ENCODE data around the gene MCF2L. TPM values are rescaled to one million over a fixed set of nuclear protein-coding genes. Genes with fewer than 3 reads are reported as not detected.

The MCF2L gene, protein sequence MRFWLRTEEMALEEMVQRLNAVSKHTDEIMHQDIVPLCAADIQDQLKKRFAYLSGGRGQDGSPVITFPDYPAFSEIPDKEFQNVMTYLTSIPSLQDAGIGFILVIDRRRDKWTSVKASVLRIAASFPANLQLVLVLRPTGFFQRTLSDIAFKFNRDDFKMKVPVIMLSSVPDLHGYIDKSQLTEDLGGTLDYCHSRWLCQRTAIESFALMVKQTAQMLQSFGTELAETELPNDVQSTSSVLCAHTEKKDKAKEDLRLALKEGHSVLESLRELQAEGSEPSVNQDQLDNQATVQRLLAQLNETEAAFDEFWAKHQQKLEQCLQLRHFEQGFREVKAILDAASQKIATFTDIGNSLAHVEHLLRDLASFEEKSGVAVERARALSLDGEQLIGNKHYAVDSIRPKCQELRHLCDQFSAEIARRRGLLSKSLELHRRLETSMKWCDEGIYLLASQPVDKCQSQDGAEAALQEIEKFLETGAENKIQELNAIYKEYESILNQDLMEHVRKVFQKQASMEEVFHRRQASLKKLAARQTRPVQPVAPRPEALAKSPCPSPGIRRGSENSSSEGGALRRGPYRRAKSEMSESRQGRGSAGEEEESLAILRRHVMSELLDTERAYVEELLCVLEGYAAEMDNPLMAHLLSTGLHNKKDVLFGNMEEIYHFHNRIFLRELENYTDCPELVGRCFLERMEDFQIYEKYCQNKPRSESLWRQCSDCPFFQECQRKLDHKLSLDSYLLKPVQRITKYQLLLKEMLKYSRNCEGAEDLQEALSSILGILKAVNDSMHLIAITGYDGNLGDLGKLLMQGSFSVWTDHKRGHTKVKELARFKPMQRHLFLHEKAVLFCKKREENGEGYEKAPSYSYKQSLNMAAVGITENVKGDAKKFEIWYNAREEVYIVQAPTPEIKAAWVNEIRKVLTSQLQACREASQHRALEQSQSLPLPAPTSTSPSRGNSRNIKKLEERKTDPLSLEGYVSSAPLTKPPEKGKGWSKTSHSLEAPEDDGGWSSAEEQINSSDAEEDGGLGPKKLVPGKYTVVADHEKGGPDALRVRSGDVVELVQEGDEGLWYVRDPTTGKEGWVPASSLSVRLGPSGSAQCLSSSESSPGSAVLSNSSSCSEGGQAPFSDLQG
- 1.1 TPM for polyA plus RNA-seq (2012; ENCODE audit: missing spikeins)

DNA sequence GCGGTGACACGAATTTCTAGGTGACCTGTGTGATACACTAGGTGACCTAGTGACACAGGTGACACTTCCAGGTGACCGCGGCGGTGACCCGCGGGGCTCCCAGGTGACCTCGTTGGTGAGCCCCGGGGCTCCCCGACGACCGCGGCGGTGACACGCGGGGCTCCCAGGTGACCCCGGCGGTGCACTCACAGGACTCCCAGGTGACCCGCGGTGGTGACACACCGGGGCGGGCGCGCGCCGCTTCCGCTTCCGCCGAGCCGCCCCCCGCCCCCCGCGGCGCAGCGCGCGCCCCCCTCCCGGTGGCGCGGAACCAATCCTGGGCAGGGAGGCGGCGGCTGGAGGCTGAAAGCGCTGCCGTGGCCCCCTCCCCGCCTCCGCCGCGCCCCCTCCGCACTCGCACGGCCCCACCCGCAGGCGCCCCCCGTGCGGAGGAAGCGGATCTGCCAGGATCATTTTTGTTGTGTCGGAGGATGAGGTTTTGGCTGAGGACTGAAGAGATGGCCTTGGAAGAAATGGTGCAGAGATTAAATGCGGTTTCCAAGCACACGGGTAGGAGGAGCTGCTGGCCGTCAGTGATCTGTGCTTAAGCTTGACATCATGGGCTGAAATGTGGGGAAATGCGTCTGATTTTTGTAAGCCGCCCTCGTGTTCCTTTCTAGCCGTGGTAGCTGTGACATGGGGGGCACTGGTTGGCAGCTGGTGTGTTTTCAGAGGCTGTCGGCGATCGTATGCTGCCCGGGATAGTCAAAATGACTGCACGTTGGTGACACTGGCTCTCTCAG, at the start of gene MCF2L:
MCF2L (plus strand) TSS at position 305 of the 782 bp plus-strand sequence; CDS start at position 471, 166 bp downstream.
- no peak for FAIRE-seq
- no peak for TF ChIP-seq POLR2AphosphoS5 (IDR thresholded peaks at IDR 0.05; ENCODE audit: low read depth, low read length)
- TF ChIP-seq POLR2A (IDR thresholded peaks at IDR 0.05; ENCODE audit: low read depth, low read length): no peak
- no peak for TF ChIP-seq TAF1 (IDR thresholded peaks at IDR 0.05; ENCODE audit: borderline replicate concordance, low read depth, low read length)
- no peak for DNase-seq (ENCODE audit: insufficient read length)

DNA sequence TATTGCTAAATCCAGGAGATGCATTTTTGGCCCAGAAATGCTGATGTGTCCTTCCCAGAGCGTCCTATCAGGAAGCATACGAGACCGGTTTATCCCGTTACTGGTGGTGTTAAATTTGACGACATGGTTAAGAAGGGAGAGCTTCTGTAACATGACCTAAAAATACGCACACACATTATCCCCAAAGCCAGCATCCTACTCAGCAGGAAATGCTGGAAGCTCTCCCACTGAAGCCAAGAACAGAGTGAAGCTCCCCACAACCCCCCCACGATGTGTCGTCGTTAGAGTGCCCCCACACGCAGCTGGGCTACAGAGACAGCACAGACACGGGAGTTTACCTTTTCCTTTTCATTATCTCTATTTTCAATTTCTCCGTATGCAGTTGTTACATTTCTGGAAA, 45.1 kb upstream of the MCF2L start:
- DNase-seq (ENCODE audit: insufficient read length): no peak
- no peak for FAIRE-seq
- no peak for TF ChIP-seq TAF1 (IDR thresholded peaks at IDR 0.05; ENCODE audit: borderline replicate concordance, low read depth, low read length)
- TF ChIP-seq POLR2AphosphoS5 (IDR thresholded peaks at IDR 0.05; ENCODE audit: low read depth, low read length): no peak
- no peak for TF ChIP-seq POLR2A (IDR thresholded peaks at IDR 0.05; ENCODE audit: low read depth, low read length)

DNA sequence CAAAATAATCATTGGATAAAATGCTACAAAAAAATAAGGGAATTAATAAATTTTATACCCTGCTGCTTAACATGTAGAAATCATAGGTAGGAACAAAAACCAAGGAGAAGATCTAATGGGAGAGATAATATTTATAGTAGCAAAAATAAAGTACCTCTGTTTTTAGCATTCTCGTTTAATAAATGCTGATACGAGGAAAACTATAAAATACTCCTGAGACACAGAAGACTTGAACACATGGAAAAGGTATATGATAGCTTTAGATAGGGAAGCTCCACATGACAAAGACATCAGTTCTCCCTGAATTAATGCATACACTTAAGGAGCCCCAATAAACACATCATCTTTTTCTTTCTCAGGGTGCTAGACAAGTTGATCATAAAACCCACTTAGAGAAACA, 44.6 kb upstream of the MCF2L start:
- TF ChIP-seq POLR2AphosphoS5 (IDR thresholded peaks at IDR 0.05; ENCODE audit: low read depth, low read length): no peak
- no peak for TF ChIP-seq TAF1 (IDR thresholded peaks at IDR 0.05; ENCODE audit: borderline replicate concordance, low read depth, low read length)
- TF ChIP-seq POLR2A (IDR thresholded peaks at IDR 0.05; ENCODE audit: low read depth, low read length): no peak
- no peak for DNase-seq (ENCODE audit: insufficient read length)
- no peak for FAIRE-seq

DNA sequence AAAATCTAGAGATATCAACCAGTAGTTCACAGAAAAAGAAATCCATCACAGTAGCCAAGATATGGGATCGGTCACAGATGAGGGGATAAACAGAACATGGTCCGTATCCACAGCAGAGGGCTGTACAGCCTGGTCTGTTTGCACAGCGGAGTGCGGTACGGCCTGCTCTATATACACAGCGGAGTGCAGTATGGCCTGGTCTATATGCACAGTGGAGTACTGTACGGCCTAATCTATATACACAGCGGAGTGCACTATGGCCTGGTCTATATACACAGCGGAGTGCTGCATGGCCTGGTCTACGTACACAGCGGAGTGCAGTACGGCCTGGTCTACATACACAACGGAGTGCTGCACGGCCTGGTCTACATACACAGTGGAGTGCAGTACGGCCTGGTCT, 43.0 kb upstream of the MCF2L start:
- no peak for TF ChIP-seq TAF1 (IDR thresholded peaks at IDR 0.05; ENCODE audit: borderline replicate concordance, low read depth, low read length)
- no peak for TF ChIP-seq POLR2AphosphoS5 (IDR thresholded peaks at IDR 0.05; ENCODE audit: low read depth, low read length)
- no peak for TF ChIP-seq POLR2A (IDR thresholded peaks at IDR 0.05; ENCODE audit: low read depth, low read length)
- FAIRE-seq (no peak), DNase-seq (ENCODE audit: insufficient read length) (no peak)

DNA sequence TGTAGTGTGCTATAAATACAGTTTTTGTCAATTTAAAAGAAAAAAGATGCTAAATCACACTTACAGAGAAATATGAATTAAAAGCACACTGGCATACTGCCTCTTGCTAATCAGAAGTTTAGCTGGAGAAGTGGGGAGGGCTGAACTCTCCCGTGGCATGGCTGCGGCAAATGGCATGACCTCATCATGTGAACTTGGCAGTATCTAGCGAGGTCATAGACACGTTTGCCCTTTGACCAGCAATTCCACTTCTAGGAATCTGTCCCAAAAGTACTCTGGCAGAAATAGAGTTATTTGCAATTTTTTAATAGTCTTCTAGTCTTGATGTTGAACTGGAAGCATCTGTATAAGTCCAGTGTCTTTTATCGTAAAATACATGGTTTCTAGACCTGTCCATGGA, 42.0 kb upstream of the MCF2L start:
- TF ChIP-seq POLR2AphosphoS5 (IDR thresholded peaks at IDR 0.05; ENCODE audit: low read depth, low read length): no peak
- TF ChIP-seq TAF1 (IDR thresholded peaks at IDR 0.05; ENCODE audit: borderline replicate concordance, low read depth, low read length): no peak
- TF ChIP-seq POLR2A (IDR thresholded peaks at IDR 0.05; ENCODE audit: low read depth, low read length): no peak
- DNase-seq (ENCODE audit: insufficient read length) (no peak), FAIRE-seq (no peak)

DNA sequence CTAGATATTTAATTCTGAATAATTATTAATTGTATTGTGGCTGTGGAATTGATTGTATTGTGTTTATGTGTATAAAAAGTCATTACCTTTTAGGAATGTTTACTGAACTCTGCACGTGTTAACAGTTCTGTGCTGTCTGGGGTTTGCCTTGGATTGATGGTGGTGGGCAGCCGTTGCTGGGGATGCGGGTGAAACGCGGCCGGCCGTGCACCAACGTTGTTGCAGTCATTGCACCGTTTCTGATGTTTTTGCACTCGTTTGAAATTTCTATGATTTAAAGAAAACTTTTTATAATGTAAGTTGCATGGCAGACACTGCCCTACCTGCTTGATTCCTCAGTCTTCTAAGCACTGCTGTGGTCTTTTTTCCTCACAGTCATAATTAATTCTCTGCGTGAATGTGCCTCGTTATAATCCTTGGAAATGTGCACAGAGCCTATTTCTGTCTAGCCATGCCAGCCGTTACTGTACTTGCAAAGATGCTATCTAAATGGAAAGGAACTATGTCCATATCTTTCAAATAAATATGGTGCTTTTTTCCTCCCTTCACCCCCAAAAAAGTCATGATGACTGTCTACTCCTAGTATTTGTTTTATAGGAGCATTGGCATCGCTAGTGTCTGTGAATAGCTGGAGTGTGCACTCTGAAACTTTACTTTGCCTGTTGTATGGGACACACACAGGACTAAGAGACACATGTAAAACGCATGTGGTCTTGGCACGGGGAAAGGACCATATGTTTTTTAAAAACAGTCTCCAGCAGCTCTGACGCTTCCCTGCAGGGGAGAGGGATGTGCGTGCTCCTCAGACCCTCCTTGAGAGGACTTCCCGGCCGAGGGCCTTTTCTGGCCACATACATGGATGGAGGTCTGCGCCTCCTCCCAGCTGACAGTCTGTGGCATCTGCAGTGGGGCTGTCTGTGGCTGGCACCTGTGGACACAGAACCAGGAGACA, 40.7 kb upstream of the MCF2L start:
- DNase-seq (ENCODE audit: insufficient read length) (no peak), FAIRE-seq (no peak)
- no peak for TF ChIP-seq POLR2AphosphoS5 (IDR thresholded peaks at IDR 0.05; ENCODE audit: low read depth, low read length)
- no peak for TF ChIP-seq TAF1 (IDR thresholded peaks at IDR 0.05; ENCODE audit: borderline replicate concordance, low read depth, low read length)
- TF ChIP-seq POLR2A (IDR thresholded peaks at IDR 0.05; ENCODE audit: low read depth, low read length): no peak

DNA sequence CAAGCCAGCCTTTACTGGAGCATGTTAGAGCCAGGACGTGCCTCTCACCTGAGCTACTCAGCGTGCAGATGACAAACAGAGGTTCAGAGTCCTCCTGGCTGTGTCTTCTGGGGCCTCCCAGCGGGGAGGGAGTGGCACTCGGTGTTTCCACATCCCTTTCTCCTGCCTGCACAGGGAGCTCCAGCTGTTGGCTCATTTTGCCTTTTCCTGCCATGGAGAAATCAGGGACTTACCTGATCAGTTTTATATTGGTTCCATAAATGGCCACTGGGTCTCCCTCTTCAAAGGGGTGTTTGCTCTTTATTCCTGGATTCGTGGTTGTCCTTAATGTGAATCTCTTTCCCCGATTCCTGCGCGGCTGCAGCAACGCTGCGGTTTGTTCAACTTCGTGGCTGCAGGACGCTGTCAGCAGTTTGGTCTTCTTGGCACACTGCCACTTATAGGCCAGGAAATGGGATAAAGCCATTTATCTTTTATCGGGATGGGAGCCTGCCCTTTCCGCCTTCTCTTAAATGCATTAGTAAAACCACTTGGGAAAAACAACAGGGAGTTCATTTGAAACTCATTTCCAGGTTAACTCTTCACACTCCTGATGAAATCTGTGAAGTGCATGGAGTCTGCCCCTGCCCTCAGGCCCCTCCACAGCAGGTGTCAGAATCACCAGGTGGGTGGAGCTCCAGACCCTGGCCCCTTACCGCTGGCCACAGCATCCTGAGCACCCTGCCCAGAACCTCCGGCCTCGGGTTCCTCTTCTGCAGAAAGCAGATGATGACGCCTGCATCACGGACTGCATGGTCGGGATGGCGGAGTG, 39.8 kb upstream of the MCF2L start:
- no peak for DNase-seq (ENCODE audit: insufficient read length)
- no peak for FAIRE-seq
- no peak for TF ChIP-seq POLR2A (IDR thresholded peaks at IDR 0.05; ENCODE audit: low read depth, low read length)
- no peak for TF ChIP-seq POLR2AphosphoS5 (IDR thresholded peaks at IDR 0.05; ENCODE audit: low read depth, low read length)

DNA sequence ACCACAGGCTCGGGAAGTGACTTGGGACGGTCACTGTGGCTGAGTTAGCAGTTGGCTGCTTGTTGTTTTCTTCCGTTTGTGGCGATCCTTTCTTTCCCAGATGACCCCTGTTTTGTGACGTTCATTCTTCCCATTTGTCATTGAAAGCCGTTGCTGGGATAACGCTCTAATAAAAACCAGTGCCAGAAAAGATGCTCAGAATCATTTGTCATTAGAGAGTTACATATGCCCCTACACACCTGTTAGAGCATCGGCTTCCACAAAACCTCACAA, 39.3 kb upstream of the MCF2L start:
- no peak for FAIRE-seq
- DNase-seq (ENCODE audit: insufficient read length): no peak
- TF ChIP-seq POLR2AphosphoS5 (IDR thresholded peaks at IDR 0.05; ENCODE audit: low read depth, low read length): no peak
- TF ChIP-seq TAF1 (IDR thresholded peaks at IDR 0.05; ENCODE audit: borderline replicate concordance, low read depth, low read length): no peak
- no peak for TF ChIP-seq POLR2A (IDR thresholded peaks at IDR 0.05; ENCODE audit: low read depth, low read length)

DNA sequence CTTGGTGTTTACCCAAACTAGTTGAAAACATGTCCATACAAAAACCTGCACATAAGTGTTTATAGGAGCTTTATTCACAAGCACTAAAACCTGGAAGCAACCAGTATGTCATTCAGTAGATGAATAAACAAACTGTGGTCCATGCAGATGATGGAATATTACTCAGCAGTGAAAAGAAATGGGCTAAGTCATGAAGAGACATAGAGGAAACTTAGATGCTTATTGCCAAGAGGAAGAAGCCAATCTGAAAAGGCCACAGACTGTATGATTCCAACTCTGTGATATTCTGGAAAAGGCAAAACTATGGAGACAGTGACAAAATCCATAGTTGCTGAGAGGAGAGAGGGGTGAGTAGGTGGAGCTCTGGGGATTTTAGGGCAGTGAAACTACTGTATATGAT, 38.8 kb upstream of the MCF2L start:
- TF ChIP-seq POLR2A (IDR thresholded peaks at IDR 0.05; ENCODE audit: low read depth, low read length): no peak
- TF ChIP-seq TAF1 (IDR thresholded peaks at IDR 0.05; ENCODE audit: borderline replicate concordance, low read depth, low read length): no peak
- TF ChIP-seq POLR2AphosphoS5 (IDR thresholded peaks at IDR 0.05; ENCODE audit: low read depth, low read length): no peak
- FAIRE-seq (no peak), DNase-seq (ENCODE audit: insufficient read length) (no peak)
